ENCODE measurements around the gene ARFGAP2.

DNA sequence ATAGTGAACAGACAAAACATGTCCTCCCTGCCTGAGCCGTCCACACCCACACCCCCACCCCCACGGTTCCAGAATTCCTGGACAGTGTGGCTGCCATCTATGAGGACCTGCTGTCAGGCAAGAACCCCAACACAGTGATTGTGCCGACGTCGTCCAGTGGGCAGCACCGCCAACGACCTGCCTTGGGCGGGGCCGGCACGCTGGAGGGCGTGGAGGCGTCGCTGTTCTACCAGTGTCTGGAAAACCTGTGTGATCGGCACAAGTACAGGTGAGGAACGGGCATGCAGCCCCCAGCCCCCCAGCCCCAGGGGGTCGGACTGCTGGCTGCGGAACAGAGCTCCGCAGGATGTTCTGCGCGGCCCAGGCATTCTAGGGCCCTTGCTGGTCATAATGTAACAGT, 19.7 kb downstream of the ARFGAP2 start:
- TF ChIP-seq CTCF (IDR thresholded peaks at IDR 0.05; ENCODE audit: insufficient read depth, low read length) (no peak), GABPA (IDR thresholded peaks at IDR 0.05; ENCODE audit: low read depth) (no peak), POLR2AphosphoS5 (IDR thresholded peaks at IDR 0.05; ENCODE audit: low read depth) (no peak), SPI1 (IDR thresholded peaks at IDR 0.05; ENCODE audit: borderline replicate concordance, low read depth) (no peak)
- TF ChIP-seq, protein P1, sequence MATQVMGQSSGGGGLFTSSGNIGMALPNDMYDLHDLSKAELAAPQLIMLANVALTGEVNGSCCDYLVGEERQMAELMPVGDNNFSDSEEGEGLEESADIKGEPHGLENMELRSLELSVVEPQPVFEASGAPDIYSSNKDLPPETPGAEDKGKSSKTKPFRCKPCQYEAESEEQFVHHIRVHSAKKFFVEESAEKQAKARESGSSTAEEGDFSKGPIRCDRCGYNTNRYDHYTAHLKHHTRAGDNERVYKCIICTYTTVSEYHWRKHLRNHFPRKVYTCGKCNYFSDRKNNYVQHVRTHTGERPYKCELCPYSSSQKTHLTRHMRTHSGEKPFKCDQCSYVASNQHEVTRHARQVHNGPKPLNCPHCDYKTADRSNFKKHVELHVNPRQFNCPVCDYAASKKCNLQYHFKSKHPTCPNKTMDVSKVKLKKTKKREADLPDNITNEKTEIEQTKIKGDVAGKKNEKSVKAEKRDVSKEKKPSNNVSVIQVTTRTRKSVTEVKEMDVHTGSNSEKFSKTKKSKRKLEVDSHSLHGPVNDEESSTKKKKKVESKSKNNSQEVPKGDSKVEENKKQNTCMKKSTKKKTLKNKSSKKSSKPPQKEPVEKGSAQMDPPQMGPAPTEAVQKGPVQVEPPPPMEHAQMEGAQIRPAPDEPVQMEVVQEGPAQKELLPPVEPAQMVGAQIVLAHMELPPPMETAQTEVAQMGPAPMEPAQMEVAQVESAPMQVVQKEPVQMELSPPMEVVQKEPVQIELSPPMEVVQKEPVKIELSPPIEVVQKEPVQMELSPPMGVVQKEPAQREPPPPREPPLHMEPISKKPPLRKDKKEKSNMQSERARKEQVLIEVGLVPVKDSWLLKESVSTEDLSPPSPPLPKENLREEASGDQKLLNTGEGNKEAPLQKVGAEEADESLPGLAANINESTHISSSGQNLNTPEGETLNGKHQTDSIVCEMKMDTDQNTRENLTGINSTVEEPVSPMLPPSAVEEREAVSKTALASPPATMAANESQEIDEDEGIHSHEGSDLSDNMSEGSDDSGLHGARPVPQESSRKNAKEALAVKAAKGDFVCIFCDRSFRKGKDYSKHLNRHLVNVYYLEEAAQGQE (IDR thresholded peaks at IDR 0.05; ENCODE audit: insufficient replicate concordance, low read depth), result no peak

Data from HL-60 (cell line).